ENCODE results near the gene TMTC4.

The TMTC4 gene

DNA sequence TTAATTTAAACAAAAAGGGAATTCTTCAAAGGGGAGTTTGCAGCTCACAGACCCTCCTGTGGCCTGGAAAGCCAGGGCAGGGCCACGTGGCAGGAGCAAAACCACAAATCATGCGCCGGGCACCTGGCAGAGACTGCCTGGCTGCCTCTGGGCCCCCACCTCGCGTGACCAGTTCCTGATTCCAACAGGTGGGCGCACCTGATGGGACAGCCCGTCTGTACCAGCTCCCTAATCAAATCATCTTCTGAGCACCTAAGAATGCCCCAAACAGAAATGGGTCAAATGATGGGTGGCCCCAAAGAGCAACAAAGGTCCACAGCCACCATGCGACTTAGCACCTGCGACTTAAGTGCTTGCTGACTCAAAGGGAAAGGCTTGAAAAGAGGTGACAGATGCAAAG is 9.2 kb downstream of the TMTC4 start:
- DNase-seq = no peak

DNA sequence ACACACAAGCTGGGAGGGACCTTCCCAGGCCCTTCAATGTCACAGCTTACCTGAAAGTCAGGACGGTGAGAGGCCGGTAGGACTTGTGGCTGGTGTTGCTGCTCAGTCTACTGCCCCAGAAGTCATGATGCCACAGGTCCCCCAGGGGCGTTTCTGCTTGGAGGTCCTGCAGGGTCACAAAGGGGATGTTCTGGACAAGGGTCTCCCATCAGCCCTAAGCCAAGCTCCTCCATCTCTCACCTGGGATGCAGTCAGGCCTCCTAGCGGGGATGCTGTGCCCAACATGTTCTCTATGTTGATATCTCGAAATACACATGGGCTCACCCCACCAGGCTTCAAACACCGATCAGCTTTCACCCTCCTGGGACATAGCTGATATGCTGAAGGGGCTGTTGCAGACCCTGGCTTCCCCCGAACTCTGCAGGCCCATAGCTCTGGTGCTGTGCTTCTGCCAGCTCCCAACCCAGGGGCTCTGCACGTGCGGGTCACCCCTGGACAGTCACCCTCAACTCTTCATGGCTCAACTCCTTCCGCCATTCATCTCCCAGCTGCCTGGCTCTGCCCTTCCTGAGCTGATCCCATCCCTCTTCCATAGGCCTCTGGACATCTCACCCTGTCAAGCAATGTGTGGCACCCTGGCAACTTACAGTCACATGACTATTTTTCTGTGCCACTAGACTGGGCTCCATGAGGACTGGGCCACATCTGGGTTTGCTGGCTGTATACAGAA is 10.3 kb downstream of the TMTC4 start:
- no peak for DNase-seq

DNA sequence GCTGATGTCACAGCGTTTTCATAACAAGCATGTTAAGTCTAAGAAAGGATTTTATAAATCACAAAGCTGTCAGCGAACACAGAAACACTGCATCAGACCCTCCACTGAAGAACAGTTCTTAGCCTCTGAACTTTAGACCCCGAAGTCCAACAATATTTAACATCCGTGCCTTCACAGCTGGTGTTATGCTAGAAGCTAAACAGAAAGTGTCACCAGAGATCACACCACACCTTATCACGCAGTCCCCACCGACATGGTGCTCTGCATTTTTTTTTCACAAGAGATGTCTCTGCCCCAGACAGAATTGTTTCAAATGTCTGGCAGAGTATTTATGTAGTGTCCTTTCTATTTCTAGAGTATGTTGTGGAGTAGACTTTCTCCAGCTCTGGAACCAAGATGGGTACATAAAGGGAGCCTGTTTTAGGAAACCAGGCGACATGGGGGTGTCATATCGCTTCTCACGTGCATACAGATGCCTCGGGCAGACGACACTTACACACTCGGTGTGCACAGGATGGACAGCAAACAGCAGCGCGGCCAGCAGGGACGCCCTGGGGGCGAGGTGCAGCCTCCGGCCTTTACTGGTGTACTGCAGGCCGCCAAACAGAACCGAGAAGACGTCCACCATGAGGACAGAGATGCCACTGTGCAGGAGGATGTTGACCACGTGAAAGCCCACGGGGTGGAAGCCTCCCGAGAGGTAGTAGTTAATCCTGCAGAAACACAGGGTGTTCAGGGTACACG is 12.0 kb downstream of the TMTC4 start:
- no peak for DNase-seq

DNA sequence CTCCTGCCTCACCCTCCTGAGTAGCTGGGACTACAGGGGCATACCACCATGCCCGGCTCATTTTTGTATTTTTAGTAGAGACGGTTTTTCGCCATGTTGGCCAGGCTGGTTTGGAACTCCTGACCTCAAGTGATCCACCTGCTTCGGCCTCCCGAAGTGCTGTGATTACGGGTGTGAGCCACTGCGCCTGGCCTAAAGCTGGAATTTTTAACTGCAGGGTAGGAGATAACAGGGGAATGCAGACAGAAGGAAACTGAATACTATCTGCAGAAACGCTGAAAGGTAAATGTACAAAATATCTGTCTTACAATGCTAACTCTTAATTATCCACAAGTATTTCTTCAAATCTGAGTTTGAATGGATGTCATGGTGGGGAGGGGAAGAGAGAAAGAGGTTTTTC is 13.8 kb downstream of the TMTC4 start:
- DNase-seq = no peak

DNA sequence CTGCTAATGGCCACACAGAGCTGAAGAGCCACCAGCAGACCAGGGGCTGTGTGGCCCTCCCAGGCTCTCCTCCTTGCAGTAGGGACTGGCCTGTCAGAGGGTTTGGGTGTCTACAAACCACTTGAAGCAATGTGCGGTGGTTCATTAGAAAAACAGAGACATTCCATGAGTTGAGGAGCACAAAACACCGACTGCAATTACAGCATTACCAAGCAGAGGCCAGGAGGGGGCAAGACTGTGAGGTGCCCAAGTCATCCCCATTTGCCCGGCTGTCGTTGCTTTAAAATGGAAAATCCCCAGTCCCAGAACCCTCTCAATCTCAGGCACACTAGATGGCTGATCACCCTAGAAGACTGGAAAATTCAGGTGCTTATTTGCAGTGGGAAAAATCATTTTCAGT is 15.0 kb downstream of the TMTC4 start:
- no peak for DNase-seq

DNA sequence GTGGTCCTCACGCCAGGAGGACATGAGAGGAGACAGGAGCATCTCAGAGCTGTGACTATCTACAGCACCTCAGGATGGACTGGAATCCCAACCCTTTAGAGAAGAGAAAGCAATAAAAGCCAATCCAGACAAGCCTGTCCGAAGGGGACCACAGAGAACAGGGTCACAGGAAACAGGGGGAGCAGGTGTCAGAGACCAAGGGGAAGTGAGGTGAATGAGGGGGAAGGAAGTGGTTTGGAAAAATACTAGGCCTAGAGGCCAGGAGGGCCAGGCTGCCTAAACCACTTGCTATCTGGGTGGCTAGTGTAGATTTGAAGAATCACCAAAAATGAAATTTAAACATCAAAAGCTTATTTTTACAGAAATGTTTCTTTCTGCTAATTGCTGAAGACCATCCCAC is 16.2 kb downstream of the TMTC4 start:
- no peak for DNase-seq

DNA sequence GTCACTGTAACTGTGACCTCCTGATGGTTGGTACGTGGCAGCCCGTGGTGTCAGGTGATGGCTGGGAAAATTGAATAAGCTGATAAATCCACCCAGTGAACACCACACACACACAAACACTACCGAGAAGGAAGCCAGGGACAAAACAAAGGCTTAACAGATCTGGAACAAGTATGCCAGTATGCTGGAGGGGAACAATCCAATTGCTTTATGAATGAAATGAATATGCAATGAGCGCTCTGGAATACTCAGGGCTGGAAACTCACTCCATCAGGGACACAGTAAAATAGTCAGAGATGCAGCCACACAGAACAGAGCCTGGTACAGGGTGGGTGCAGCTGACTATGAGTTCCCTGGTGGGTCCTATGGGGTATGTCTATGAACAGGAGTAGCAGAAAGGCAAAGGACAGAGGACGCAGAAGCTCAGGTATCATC is 16.7 kb downstream of the TMTC4 start:
- no peak for DNase-seq

DNA sequence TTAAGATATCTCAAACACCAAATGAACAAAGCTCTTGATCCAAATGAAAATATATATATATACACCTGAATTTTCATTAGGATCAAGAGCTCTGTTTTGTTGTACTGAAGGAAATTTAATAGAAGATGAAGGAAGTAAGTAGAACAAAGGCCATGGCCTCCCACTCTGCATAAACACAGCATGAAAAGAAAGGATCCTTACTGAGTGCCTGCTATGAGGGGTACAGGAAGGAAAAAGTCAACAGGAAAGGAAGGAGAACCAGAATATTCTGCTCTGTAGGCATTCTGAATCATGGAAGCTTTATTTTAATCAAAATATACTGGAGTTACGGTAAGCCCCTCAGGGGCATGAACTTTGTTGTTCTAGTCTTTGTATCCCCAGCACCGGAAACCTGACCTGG is 22.1 kb downstream of the TMTC4 start:
- no peak for DNase-seq

DNA sequence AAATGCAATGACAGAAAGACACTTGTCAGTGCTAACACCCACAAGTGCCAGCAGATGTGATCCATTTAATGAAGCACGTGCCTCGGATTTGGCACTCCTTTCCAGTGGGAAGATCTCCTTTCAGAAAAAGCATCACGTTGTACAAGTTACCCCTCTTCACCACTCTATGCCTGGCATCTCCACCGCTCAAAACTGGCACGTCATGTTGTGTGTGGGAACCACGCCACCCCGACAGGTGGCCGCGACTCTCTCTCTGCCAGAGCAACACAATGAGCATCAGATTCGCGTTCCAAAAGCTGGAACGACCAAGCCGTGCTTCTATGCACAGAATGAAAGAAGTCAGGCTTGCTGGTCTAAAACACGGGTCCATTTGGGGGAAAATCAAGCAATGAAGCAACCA is 24.3 kb downstream of the TMTC4 start:
- DNase-seq = peak; percentile 33

DNA sequence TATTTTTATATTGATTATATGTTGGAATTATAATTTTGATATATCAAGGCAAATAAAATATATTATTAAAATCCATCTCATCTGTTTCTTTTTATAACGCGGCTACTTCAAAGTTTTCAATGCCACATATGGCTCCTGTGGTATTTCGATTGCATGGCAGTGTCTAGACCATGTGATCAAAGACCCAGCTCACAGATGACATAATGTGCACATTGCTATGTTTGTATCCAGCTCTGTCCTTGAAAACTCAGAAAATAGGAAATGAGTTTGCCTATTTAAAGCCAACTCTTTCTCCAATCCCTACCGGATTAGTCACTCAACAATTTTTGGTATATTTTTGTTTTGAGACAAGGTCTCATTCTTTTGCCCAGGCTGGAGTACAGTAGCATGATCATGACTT is 26.2 kb downstream of the TMTC4 start:
- no peak for DNase-seq

DNA sequence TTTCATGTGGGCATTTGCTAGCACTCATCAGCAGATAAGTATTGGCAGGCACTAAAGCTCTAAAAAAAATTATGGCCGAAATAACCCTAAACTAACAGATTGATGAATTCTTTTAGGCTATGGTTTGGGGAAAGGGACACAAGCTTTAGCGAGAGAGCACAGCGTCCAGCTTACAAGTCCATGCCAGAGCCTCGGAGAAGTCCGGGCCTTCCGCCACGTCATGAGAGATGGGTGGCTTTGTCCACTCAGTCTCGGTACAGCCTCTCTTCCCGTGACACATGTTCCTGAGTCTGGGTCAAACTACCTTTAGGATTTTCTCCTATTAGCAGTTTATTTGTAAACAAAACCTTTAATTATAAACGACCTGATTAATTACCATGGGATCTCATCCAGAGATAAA is 27.7 kb downstream of the TMTC4 start:
- DNase-seq = no peak

DNA sequence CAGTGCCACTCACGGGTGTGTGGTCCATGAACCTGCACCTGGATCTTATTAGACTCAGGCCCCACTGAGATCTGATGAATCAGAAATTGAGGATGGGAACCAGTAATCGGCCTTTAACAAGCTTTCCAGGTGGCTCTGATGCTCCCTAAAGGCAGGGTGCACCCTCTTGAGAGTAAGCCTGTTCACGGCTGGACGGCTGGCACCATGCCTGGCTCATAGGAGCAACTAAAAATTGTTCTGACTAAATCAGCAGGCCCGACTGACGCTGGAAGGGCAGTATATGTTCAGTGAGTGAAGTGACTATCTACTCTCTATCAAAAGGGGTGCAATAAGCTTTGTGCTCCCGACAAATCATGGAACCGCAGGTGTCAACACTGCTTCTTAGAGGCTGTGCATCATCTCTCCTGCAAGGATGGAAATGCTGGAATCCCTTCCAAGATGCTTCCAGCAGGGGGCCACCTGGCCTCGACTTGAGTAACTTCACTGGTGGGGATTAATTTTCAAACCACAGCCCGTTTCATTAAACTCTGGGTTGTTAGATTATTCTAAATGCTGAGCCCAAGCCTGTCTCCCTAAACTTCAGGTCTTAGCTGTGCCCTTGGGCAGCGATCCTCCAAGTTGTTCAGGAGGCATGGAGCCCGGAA is 28.4 kb downstream of the TMTC4 start:
- peak; percentile 9 for DNase-seq

DNA sequence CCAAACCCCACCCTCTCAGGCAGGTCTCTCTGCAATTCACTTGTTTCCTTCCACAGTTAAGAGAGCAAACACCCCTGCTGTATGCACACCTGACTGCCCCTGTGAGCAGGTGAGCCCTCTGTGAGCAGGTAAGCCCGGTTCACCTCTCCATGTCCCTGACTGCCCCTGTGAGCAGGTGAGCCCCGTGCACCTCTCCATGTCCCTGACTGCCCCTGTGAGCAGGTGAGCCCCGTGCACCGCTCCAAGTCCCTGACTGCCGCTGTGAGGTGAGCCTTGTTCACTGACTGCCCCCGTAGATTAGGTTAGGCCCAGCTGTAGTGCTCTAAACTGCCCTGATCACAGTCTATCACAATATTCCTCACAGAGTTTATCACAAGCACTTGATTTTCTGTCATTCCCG is 29.2 kb downstream of the TMTC4 start:
- DNase-seq = peak; percentile 61

DNA sequence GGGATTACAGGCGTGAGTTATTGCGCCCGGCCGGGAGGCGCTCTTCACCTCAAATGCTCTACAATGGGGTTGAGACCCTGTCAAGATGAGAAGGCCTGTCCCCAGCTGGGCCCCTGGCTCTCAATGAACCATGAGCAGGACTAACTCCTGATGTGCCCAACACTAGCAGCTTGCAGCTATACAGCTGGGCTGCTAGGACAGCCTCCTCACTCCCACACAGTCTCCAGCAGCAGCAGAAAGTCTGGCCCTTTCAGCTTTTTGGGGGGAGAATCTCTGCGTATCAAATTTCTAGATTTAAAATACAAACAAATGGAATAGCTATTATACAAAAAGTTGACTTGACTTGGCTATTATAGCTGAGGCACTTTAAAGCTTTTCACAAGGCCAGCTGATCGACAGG is 30.2 kb downstream of the TMTC4 start:
- peak; percentile 8 for DNase-seq

DNA sequence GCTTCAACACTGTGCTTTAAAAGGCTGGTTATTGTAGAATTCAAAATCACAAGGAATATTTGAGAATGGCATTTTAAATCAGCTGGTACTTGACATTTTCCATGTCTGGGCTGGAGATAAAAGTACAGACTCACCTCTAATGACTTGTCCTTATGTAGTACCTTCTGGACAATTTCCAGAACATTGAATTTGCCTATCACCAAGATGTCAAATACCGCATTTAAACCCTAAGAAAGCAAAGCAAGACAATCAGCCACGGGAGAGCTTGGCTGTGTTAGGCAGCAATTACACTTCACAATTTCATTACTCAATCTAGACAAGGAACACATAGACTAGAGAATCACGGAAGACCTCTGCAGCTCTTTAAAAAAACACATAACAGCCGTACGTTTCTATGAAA is 36.8 kb downstream of the TMTC4 start:
- DNase-seq = no peak

DNA sequence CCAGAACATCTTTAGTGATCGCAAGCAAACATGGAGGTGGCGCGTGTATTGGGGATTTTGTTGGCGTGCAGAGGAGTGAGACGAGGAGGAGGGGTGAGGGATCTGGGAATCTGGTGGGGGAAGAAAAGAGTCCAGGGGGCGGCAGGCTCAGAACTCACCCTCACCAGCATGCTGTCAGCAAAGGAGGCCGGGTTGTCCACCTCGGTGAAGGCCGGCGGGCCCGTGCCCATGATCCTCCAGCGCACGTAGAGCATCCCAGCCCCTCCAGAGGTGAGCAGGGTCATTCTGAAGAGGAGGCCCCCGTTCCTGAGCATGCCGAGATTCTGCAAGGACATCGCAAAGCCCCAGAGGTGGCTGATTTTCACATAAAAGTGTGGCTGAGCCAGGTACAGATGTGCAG is 37.2 kb downstream of the TMTC4 start:
- no peak for DNase-seq

DNA sequence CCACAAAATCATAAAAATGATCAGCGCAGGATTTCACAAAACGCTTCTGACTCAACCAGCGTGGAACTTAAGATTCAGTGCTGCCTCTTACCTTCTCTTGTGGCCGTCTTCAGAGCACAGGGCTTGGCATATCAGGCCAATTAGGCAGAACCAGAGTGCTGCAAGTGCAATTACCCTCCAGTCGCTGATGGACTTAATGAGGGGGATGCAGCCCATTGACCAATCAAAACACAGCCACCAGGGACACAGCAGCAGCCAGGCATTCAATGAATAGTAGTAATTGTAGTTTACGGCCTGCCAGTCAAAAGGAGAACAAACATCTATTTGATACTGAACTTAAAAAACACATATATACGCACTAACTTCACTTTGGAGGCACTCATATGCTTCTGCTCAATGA is 38.2 kb downstream of the TMTC4 start:
- DNase-seq = no peak

DNA sequence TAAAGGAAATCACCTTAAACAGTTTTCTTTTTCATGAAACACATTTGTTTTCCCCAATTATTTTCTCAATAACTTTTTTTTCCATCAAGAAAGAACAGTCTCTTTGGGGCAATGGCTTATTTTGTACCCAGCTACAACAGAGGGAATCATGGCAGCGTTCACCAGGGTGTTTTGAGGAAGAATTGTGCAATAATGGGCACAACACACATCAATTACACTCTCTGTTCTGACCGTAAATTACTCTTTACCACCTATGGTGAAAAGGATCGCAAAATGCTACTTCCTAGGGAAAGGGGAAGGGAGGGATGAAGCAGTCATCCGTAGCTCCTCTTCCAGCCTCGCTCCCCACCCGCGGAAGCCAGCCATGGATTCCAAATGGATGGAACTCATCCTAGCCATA is 38.6 kb downstream of the TMTC4 start:
- no peak for DNase-seq

DNA sequence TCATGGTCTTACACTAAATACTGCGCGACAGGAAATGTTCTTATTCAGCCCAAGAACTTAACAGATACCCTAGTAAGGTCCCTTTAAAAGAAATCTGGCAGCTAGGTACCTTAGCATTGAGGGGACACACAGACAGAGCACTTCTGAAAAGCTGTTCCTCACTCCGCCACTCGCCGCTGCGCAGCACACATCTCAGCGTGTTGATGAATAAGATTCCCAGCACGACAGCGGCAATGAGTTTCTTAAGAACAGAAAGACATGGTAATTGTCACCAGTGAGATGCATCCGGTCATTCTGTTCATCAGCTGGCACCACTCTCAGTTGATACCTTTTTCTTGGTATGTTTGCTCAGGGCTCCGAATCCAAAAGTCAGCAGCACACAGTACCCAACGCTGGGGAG is 39.9 kb downstream of the TMTC4 start:
- DNase-seq = no peak

DNA sequence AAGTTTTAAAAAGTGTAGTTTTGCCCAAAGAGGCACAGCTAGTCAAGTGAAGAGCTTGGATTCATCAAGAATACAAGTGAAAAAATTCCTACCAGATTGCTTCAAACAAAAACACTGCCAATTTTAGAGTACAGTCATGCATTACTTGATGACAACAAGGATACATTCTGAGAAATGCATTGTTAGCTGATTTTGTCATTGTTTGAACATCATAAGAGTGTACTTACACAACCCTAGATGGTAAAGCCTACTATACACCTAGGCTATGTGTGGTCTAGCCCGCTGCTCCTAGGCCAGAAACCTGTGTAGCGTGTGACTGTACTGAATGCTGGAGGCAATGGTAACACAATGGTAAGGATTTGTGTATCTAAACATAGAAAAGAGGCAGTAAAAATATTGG is 41.1 kb downstream of the TMTC4 start:
- DNase-seq = no peak

DNA sequence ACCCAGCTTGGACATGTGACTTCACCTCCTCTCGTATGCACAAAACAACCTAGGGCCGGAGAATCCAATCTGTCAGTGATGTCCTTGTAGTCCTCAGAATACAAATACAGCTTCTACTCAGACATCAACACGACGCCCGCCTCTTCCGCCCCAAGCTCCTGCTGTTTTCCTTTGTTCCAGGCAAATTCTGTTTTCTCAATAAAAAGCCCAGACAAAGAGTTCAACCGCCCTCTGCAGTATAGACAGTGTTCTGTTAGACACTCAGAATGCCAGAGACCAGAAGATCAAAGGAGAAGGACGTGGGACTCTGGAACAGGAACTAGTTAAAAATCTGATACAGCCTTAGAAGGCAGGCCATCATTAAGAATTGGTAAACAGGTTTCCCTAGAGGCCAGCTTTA is 44.0 kb downstream of the TMTC4 start:
- DNase-seq = no peak

DNA sequence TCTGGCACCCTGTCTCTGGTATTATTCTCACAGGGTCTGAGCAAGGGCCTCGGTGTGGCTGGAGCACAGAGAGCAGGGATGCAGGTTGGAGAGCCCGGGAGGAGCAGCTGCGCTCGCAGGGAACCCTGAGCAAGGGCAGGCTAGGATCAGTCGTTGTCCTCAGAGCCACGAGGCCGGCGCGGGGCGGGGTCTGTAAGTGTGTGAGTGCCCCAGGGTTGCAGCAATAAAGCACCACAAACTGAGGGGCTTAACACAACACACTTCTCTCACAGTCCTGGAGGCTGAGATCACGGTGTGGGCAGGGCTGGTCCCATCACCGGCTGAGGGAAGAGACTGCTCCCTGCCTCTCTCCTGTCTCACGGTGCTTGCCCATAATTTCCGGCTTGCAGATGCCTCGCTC is 47.5 kb downstream of the TMTC4 start:
- no peak for DNase-seq

DNA sequence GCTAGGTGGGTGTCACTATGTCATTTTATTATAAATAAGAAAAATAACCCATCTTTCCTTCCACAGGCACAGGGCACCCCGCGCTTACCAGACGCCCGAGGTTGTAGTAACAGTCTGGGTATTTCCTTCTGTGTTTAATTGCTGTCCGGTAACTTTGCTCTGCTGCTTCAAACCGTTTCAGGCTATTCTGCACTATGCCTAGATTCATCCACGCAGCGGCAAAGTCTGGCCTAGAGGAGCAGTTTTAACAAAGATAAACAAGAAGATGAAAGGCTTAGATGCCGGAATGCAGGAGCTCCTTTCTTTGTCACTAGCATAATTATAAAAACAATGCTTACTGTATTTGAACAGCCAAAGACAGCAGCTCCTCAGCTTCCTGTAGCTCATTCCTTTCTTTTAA is 49.1 kb downstream of the TMTC4 start:
- no peak for DNase-seq

DNA sequence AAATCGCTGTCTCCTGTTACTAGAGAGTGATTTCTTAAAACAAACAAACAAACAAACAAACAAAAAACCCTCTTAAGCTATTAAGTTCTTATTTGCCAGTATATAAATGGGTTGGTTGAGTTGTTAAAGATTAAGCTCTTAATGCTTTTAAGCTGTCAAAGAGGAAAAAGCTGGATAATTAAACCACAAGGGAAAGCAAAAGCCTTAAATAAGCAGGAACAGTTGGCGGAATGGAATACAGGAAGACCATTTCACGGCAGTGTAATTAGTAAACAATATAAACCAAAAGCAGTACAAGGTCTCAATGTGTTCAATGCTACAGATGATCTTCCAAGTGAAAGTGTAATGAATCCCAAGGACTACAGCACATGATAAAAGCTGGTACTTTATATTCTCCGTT is 53.8 kb downstream of the TMTC4 start:
- no peak for DNase-seq
